HG02852 (cell line): ENCODE results near the gene USP49.
"Not testable (repeated sequence)": the region's sequence is repeated elsewhere in the genome, so short reads cannot be mapped to it uniquely, and the experiment has no call there.

Source experiments
- ATAC-seq: cut with Tn5 transposase; IDR thresholded peaks from one replicate; pipeline ENCODE4 v1.9.1; 2021; ENCODE audit warnings: mild to moderate bottlenecking, moderate library complexity; ENCODE audit not compliant: unreplicated experiment

Gene USP49

DNA sequence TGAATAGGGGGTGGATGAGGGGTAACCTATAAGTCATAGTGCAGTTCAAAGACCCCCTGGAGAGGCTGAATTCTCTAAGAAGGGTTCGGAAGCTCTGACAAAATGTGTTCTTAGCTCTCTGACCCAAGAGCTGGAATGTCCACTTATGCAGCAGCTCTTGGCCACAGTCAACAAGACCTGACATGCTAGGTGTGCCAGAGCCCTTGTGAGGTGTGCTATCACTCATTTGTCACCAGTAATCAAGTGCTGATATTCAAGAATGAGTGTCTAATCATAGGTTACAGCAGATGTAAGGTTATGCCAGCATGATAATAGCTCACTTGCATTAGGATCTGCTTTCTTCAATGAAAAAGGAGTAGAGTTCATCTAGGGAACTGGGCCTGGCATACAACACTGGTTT, 79.6 kb downstream of the USP49 start:
- ATAC-seq: no peak

GRCh38 chr6:41814629-41815028, 80.5 kb downstream of the USP49 start:
- ATAC-seq: no peak

- ATAC-seq: no peak
These were observed 81.2 kb downstream of the USP49 start for GRCh38 chr6:41813956-41814355.

GRCh38 chr6:41813469-41813868, 81.7 kb downstream of the USP49 start:
- ATAC-seq: no peak

DNA sequence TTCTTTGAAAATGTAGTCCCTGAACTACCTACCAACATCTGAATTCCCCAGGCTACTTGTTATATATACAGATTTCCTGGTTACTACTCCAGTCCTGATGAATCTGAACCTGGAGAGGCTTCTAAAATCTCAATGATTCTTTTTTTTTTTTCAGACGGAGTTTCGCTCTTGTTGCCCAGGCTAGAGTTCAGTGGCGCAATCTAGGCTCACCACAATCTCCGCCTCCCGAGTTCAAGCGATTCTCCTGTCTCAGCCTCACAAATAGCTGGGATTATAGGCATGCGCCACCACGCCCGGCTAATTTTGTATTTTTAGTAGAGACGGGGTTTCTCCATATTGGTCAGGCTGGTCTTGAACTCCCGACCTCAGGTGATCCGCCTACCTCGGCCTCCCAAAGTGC, 83.2 kb downstream of the USP49 start:
- ATAC-seq: not testable (repeated sequence)

GRCh38 chr6:41811095-41811494, 84.1 kb downstream of the USP49 start:
- no peak for ATAC-seq

DNA sequence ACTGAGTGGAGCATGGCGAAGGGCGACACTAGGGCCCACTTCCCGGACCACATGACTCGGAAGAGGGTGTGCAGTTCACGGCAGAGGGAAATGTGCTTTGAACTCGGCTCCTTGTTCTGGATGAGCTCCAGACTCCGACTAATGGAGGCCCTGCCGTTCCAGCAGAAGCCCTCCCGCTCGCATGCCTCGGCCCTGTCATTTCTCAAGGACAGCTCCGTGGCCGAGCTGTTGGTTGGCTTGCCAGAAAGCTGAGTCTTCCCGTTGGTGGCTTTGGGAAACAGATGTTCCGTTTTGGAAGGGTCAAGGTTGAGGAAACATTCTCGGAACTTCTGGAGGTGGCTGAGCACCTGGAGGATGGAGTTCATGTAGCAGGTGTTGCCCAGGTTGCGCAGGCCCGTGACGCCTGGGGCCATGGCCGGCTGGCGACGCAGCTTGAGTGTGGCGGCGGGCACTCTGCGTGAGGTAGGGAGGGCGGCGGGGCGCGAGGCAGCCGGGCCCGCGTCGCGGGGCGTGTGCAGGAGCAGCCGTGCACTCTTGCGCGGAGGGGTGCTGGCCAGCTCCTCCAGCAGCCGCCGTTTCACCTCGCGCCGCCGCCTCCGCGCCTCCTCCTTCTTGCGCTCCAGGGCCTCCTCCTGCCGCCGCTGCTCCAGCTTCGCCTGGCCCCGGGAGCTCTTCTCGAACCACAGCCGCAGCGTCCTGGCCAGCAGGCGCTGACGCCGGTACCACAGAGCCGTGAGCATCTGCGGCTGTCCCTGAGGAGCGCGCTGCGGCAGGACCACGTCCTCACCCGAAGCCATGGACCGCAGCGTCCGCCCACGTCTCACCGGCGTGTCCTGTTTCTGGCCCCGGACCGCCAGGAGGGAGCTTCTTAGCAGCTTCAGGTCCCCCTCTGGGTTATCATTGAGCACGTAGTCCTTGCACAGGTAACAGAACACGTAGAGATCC, 89.1 kb downstream of the USP49 start:
- no peak for ATAC-seq

DNA sequence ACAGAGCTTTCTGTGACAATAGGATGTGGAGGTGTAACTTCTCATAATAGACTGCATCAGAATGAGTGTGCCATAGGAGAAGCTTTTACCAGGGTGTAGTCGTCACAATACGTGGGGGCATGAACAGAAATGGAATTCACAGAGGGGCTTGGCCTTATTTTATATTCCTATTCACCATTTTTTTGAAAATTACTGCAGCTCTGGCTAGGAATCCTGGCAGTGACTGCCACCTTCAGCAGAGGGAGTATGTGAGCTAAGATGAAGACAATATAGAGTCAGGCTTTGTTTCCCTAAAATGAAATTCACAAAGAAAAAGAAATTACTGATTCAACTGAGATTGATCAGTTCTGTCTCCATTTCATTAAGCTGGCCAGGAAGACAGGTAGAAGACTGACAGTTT, 93.8 kb downstream of the USP49 start:
- no peak for ATAC-seq

DNA sequence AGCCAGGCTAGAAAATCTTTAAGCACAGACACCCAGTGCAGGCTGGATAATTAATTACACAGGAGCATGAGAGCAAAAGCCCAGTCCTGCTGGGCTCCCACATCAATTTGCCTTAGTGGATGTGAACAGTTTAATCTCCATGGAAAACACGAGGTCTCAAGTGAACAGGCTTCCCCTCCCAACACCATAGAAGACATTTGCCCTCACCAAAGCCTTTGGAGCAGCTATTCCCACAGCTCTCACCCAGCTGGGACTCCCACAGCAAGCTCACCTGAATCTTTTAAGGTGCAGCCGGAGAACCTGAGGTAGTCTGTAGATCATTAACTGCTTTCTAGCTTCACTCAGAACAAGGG, 95.6 kb downstream of the USP49 start:
- ATAC-seq: no peak

GRCh38 chr6:41798901-41799558, 96.1 kb downstream of the USP49 start:
- no peak for ATAC-seq

GRCh38 chr6:41796474-41796873, 98.7 kb downstream of the USP49 start:
- ATAC-seq: no peak

DNA sequence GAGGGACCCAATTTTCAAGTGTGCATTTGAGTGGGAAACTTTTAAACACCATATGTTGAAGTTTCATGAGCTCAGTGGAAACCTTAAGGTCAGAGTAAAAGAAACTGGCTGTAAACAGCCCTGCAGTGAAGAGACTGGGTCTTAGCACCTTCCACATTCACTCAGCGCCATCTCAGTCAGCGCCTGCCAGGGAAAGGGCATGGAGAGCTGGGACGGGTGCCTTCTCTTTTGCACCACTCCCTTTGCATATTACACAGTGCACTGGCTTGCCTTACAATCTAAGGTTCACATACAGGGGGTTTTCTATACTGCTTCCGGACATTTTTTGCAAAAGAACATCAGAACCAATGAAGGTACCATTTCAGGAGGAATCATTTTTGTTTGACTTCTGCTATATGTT, 103.2 kb downstream of the USP49 start:
- no peak for ATAC-seq

DNA sequence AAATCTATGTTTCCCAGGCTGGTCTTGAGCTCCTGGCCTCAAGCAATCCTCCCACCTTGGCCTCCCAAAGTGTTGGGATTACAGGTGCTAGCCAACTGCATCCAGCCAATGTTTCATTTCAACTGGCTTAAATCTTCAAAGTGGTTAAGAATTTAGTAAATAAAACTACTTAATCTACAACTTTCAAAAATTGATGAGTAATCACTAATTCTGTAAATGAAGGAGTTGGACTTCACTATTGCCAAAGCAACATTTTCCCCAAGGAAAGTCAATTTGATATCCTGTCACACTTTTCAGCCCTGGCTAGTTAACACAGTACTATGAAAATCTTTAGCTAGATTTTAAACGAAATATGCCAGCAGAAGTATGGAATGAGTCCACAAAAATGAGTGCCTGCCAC, 103.9 kb downstream of the USP49 start:
- no peak for ATAC-seq

- no peak for ATAC-seq
These were observed 105.1 kb downstream of the USP49 start for GRCh38 chr6:41790045-41790444.

- no peak for ATAC-seq
These were observed 105.8 kb downstream of the USP49 start for GRCh38 chr6:41789390-41789724.

DNA sequence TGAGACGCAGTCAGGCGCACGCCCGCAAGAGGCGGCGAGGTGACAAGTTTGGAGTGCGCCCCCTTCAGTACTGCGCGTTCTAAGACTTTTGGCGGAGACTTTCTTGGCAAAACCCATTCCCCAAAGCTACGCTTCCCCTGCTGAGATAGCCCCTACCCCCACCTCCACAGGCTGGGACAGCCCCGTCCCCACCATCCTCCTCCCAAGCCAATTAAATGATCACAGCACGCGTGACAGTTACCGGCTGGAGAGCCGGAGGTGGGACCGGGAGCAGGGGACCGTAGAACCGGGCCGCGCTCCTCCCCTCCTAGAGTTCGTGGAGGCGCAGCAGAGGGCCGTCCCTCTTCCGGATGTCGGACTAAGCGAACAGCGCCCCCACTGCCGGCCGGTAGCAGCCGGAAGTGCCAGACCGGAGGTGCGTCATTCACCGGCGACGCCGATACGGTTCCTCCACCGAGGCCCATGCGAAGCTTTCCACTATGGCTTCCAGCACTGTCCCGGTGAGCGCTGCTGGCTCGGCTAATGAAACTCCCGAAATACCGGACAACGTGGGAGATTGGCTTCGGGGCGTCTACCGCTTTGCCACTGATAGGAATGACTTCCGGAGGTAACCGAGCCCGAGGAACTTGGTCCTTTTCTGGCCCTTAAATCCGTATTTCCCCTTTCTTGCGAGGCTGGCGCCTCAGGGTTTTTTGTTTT, 107.8 kb downstream of the USP49 start, which contains the start of gene TOMM6:
TOMM6 (plus strand) TSS at position 476 of the 699 bp plus-strand sequence; CDS start at position 480, 4 bp downstream.
- ATAC-seq: peak; percentile 83

DNA sequence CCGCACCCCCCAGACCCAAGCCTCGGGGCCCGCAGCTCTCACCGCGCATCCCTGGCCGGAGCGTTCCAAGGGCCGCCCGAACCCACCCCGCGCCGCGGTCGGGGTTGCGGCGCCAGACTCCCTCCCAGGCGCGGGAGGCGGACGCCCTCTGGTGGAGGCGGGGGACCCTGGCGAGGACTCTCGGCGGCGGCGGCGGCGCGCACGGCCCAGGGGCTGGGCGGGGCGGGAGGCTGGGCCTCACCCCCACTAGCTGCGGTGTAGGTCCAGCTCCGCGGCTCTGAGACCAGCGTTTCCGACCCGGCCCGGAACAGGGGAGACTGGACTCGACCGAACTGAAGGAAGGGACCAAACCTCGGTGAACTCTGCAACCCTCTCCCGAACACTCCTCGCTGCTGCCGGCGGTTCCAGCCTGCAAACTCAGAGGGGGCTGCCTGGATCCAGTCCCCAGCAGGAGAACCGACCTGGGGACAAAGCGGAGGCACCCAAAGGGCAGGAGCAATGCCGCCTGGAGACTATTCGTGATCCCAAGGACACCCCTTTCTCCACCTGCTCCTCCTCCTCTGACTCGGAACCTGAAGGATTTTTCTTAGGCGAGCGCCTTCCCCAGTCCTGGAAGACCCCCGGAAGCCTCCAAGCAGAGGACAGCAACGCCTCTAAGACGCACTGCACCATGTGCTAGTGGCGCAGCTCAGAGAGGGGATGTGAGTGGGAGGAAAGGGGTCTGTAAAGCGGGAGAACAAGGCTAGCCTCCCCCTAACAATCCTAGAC, 108.5 kb downstream of the USP49 start:
- ATAC-seq: peak; percentile 63

- ATAC-seq: peak; percentile 1
These were observed 109.3 kb downstream of the USP49 start for GRCh38 chr6:41785689-41786450.

- ATAC-seq: no peak
These were observed 109.9 kb downstream of the USP49 start for GRCh38 chr6:41785254-41785653.

DNA sequence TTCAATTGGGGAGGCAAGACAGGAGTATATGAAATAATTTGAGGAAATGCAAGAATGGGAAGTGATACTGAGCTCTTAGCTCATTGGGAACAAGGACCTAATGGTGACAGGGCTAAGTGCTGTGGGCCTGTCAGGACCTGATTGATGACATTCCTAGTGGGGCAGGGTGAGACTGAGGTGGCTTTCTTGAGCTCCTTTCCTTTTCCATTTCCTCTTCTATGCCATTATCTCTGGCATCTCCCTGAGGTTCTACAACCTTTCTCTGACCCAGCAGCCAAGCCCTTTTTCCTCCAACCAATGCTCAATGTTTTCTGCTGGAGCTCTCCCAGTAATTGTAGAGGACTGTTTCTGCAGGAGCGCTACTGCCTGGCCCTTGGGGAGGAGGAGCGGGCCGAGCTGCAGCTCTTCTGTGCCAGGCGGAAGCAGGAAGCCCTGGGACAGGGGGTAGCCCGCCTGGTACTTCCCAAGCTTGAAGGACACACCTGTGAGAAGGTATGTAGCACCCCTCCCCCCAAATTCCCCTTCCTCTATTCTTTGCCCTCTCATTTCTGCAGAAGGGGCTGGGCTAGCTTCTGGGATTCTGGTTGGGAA, 110.5 kb downstream of the USP49 start:
- ATAC-seq: no peak
